Measurements from ENCODE around the gene FAM107B. TPM values are rescaled to one million over a fixed set of nuclear protein-coding genes. Genes with fewer than 3 reads are reported as not detected.

Gene FAM107B
- total RNA-seq, 1 experiment from 2014 or later, result 61.6 TPM

DNA sequence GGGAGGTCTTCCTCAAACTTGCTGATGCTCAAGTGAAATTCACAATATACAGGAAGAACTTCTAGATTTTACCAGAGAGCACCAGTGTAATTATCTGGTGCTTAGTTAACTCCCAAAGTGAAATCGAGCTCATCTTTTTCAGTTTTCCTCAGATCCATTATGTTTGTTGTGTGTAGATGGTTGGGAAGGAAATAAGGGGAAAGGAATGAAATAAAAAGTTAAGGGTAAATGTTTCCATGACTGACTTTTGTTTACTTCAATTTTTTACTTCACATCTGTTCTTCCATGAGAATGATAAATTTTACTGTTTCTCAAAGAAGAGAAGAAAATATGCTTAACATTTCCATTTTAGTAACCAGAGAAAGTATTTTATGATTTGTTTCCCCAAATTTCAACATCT, 21.3 kb downstream of the FAM107B start:
- ChIA-PET POLR2A (ENCODE audit: low non-redundant PET) (no interaction called here), CTCF (interaction anchor here (0.5 kb wide), 1 partner anchor 355 kb away, joined by 3 read pairs; no protein-coding TSS in a partner anchor)
- Histone ChIP-seq H3K9me3 (ENCODE audit: low read depth, low read length, poor library complexity, severe bottlenecking) (no peaks in the 10 kb centered on the region), H3K36me3 (ENCODE audit: insufficient read depth, low read length, poor library complexity, severe bottlenecking) (no peaks in the 10 kb centered on the region), H3K27ac (ENCODE audit: low read depth, low read length, poor library complexity, severe bottlenecking) (no peak overlapping the region), H3K27me3 (replicated peaks; ENCODE audit: insufficient read depth, low read depth, low read length, poor library complexity) (peaks cover 6% of the 10 kb centered on the region), H3K4me1 (ENCODE audit: insufficient read depth, low read length, poor library complexity, severe bottlenecking) (no peaks in the 10 kb centered on the region), H3K4me3 (ENCODE audit: low read depth, low read length, poor library complexity, severe bottlenecking) (no peak overlapping the region)
- intact Hi-C loops (cut with micrococcal nuclease; ENCODE audit: unreplicated experiment), result no loop called here
- BruUV-seq (replicated peaks), result no TSS peak
- TF ChIP-seq EZH2 (IDR thresholded peaks at IDR 0.05; ENCODE audit: borderline replicate concordance, low read depth, low read length, poor library complexity, severe bottlenecking), result no peak
- TF ChIP-seq, protein P1, sequence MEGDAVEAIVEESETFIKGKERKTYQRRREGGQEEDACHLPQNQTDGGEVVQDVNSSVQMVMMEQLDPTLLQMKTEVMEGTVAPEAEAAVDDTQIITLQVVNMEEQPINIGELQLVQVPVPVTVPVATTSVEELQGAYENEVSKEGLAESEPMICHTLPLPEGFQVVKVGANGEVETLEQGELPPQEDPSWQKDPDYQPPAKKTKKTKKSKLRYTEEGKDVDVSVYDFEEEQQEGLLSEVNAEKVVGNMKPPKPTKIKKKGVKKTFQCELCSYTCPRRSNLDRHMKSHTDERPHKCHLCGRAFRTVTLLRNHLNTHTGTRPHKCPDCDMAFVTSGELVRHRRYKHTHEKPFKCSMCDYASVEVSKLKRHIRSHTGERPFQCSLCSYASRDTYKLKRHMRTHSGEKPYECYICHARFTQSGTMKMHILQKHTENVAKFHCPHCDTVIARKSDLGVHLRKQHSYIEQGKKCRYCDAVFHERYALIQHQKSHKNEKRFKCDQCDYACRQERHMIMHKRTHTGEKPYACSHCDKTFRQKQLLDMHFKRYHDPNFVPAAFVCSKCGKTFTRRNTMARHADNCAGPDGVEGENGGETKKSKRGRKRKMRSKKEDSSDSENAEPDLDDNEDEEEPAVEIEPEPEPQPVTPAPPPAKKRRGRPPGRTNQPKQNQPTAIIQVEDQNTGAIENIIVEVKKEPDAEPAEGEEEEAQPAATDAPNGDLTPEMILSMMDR (conservative IDR thresholded peaks at IDR 0.05; ENCODE audit: low read depth, low read length), result no peak
- no peak for DNase-seq (ENCODE audit: low spot score)

DNA sequence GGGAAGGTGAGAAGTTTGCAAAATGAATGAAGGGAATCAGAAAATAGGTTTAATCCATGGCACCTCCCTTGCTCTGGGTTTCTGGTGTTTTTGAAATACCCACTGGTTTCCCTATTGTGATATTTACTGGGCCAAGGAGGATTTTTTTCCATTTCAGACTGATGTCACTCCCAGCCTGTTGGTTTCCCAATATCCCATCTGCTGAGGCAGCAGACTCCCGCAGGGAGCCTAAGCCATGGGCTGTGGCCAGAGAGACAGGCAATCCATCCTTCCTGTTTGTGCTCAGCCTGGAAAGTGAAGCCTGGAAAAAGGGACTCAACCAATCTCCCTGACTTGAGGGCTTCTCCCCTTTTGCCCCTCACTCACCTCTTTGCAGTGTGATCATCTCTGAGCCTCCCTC, 22.8 kb downstream of the FAM107B start:
- peak; percentile 35 for DNase-seq (ENCODE audit: low spot score)
- H3K4me1 ChIP-seq (ENCODE audit: insufficient read depth, low read length, poor library complexity, severe bottlenecking), result no peaks in the 10 kb centered on the region
- no peaks in the 10 kb centered on the region for H3K36me3 ChIP-seq (ENCODE audit: insufficient read depth, low read length, poor library complexity, severe bottlenecking)
- ChIA-PET POLR2A (ENCODE audit: low non-redundant PET) (no interaction called here), CTCF (no interaction called here)
- BruUV-seq (replicated peaks), result no TSS peak
- intact Hi-C loops (cut with micrococcal nuclease; ENCODE audit: unreplicated experiment), result no loop called here
- TF ChIP-seq, protein P1 (conservative IDR thresholded peaks at IDR 0.05; ENCODE audit: low read depth, low read length), result no peak
- TF ChIP-seq EZH2 (IDR thresholded peaks at IDR 0.05; ENCODE audit: borderline replicate concordance, low read depth, low read length, poor library complexity, severe bottlenecking), result no peak
- H3K27ac ChIP-seq (ENCODE audit: low read depth, low read length, poor library complexity, severe bottlenecking), result no peak overlapping the region
- peaks cover 10% of the 10 kb centered on the region for H3K27me3 ChIP-seq (replicated peaks; ENCODE audit: insufficient read depth, low read depth, low read length, poor library complexity)
- H3K4me3 ChIP-seq (ENCODE audit: low read depth, low read length, poor library complexity, severe bottlenecking), result no peak overlapping the region
- H3K9me3 ChIP-seq (ENCODE audit: low read depth, low read length, poor library complexity, severe bottlenecking), result no peaks in the 10 kb centered on the region

DNA sequence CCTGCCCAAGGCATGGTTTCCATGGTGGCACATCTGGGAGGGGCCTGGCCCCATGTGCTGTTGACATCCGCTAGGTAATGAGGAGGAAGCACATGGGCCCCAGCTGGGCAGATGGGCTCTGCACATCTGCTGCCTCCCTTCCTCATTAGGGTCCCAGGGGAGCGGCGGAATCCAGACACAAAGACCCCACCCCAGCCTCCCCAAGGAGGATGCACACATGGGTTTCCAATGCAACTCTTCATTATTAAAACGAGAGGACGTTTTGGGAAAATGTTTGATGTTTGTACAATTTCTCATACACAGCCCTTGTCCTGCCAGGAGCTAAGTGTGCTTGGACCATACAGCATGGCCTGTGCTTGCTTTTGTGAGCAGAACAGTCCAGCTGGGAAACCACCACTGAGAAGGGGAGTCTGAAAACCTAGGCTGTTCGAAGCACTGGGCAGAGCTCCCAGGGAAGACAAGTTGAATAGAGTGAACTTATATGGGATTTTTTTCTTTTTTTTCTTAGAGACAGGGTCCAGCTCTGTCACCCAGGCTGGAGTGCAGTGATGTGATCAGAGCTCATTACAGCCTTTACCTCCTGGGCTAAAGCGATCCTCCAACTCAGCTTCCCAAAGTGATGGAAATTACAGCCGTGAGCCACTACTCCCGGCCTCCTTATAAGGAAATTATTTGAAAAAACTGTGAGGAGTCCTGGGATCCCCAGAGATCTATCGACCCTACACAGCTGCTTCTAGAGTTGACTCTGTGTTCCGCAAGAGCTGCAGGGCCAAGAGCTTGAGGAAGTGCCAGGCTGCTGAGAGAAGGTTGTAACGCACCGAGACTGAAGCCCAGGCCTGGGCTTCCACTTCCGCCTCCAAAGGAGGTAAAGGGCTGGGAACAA, 23.4 kb downstream of the FAM107B start:
- no TSS peak for BruUV-seq (replicated peaks)
- peak; percentile 11 for DNase-seq (ENCODE audit: low spot score)
- Histone ChIP-seq H3K9me3 (ENCODE audit: low read depth, low read length, poor library complexity, severe bottlenecking) (no peaks in the 10 kb centered on the region), H3K4me1 (ENCODE audit: insufficient read depth, low read length, poor library complexity, severe bottlenecking) (no peaks in the 10 kb centered on the region), H3K27ac (ENCODE audit: low read depth, low read length, poor library complexity, severe bottlenecking) (no peak overlapping the region), H3K36me3 (ENCODE audit: insufficient read depth, low read length, poor library complexity, severe bottlenecking) (no peaks in the 10 kb centered on the region), H3K4me3 (ENCODE audit: low read depth, low read length, poor library complexity, severe bottlenecking) (no peak overlapping the region), H3K27me3 (replicated peaks; ENCODE audit: insufficient read depth, low read depth, low read length, poor library complexity) (peaks cover 10% of the 10 kb centered on the region)
- POLR2A ChIA-PET (ENCODE audit: low non-redundant PET), result no interaction called here
- intact Hi-C loops (cut with micrococcal nuclease; ENCODE audit: unreplicated experiment), result no loop called here
- CTCF ChIA-PET, result no interaction called here
- TF ChIP-seq, protein P1 (conservative IDR thresholded peaks at IDR 0.05; ENCODE audit: low read depth, low read length), result no peak
- no peak for TF ChIP-seq EZH2 (IDR thresholded peaks at IDR 0.05; ENCODE audit: borderline replicate concordance, low read depth, low read length, poor library complexity, severe bottlenecking)
